Stomach (tissue), 4 donors: ENCODE results near the gene ARID1B.

Experiments
- CTCF ChIP-seq, 7 experiments: fragments of 450-650 bp in 4 of 7; fragments of 200-600 bp in 3 of 7; sonication (generic) in 3 of 7; IDR thresholded peaks; one replicate each; pipeline ENCODE4 v1.5.1; 2016 to 2019; ENCODE audit warnings: antibody characterized with exemption in 7 of 7, control low read depth in 2 of 7, mild to moderate bottlenecking in 1 of 7
- EP300 ChIP-seq: sonication (generic); formaldehyde crosslinking; IDR thresholded peaks from one replicate; pipeline ENCODE4 v1.6.1; 2017; ENCODE audit warnings: antibody characterized with exemption
- POLR2A ChIP-seq, 4 donors: fragments of 450-650 bp; IDR thresholded peaks; one replicate each; pipeline ENCODE4 v1.6.1; 2016; ENCODE audit warnings: antibody characterized with exemption in 4 of 4, control low read depth in 2 of 4, mild to moderate bottlenecking in 1 of 4, moderate library complexity in 1 of 4
- POLR2AphosphoS5 ChIP-seq, 3 donors: sonication (generic); formaldehyde crosslinking; IDR thresholded peaks; one replicate each; pipeline ENCODE4 v1.6.1; 2016; ENCODE audit warnings: antibody characterized with exemption in 3 of 3

DNA sequence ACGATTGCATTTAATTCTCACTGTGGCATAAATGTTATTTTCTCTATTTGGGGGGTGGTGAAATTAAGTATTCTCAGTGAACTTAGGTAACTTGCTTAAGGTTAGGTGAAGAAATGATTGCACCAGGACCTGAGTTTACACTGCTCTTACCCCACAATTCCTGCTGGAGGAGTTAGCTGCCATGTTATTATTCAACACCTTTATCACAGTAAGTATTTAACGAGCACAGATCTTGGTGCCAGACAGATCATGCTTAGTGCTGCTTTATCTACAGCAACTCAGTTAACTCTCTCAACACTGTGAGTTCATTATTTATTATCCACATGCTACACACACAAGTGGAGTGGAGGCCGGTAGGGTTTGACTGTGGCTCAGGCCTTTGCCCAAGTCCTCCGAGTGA lies 296.4 kb downstream of the ARID1B start:
- no peak for TF ChIP-seq POLR2A (IDR thresholded peaks at IDR 0.05)
- peak in 1 of 7 experiments; percentile 27 for TF ChIP-seq CTCF (IDR thresholded peaks at IDR 0.05)
- TF ChIP-seq EP300, result no peak
- TF ChIP-seq POLR2AphosphoS5 (IDR thresholded peaks at IDR 0.05), result no peak
